ENCODE results near the gene VPS9D1.
"Not testable (repeated sequence)": the region's sequence is repeated elsewhere in the genome, so short reads cannot be mapped to it uniquely, and the experiment has no call there.

- TF ChIP-seq POLR2A, EP300 (IDR thresholded peaks at IDR 0.05): not testable (repeated sequence)
Measured at GRCh38 chr16:89689621-89690020, 31.1 kb downstream of the VPS9D1 start.

All from ovary (tissue), 1 donor.